ENCODE measurements around the gene SRRT. TPM values are rescaled to one million over a fixed set of nuclear protein-coding genes. Genes with fewer than 3 reads are reported as not detected.
A peak's percentile ranks its signal among the peaks of the same experiment; 100 is the strongest.

Gene SRRT
- total RNA-seq, 6 donors from 2014 or later, result 57.9 to 324 (median 111) TPM

DNA sequence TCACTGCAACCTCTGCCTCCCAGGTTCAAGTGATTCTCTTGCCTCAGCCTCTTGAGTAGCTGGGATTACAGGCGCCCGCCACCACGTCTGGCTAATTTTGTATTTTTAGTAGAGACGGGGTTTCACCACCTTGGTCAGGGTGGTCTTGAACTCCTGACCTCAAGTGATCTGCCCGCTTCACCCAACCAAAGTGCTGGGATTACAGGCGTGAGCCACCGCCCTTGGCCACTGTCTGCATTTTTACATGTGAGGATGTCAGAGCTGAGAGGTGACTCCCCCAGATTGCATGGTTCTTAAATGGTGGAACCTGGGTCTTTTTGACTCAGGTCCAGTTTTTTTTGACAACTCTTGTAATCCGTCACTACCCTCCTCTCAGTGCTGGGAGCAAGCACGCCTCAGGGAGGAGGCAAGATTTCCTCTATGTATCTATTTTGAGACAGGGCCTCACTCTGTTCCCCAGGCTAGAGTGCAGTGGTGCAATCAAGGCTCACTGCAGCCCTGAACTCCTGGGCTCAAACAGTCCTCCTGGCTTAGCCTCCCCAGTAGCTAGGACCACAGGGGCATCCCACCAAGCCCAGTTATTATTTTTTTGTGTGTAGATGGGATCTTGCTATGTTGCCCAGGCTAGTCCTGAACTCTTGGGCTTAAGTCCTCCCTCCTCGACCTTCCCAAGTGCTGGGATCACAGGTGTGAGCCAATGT, 1.2 kb upstream of the SRRT start:
- ATAC-seq (ENCODE audit: low FRiP score in 2 of 2) (no peak), DNase-seq (no peak)
- Histone ChIP-seq H3K4me3 (peak overlapping the region in 3 of 4 donors; percentile 93 to 100 (median 97)), H3K27ac (peak overlapping the region; percentile 92 to 98 (median 96)), H3K9me3 (no peaks in the 10 kb centered on the region), H3K27me3 (no peaks in the 10 kb centered on the region), H3K36me3 (peaks cover 10 to 45% (median 19%) of the 10 kb centered on the region in 4 donors), H3K4me1 (peaks cover 29 to 40% (median 30%) of the 10 kb centered on the region in 4 donors)
- WGBS, 2 donors, result 82 to 94% methylated on average over 10 of the region's 10 CpGs
- TF ChIP-seq POLR2AphosphoS5 (IDR thresholded peaks at IDR 0.05) (no peak), POLR2A (IDR thresholded peaks at IDR 0.05) (no peak)

DNA sequence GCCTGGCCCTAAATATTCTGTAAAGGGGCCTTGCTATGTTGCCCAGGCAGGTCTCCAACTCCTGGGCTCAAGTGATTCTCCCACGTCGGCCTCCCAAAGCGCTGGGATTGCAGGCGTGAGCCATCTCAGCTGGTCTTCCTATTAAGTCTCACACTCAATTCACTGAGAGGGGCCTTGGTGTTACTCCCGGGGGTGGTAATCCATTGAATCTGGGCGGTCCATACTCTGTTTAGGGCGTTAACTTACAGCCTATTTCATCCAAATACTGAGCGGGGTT, 665 bp upstream of the SRRT start:
- Histone ChIP-seq H3K9me3 (no peaks in the 10 kb centered on the region), H3K4me3 (peak overlapping the region; percentile 66 to 100 (median 95)), H3K27ac (peak overlapping the region; percentile 92 to 98 (median 96)), H3K4me1 (peaks cover 28 to 35% (median 29%) of the 10 kb centered on the region in 4 donors), H3K27me3 (no peaks in the 10 kb centered on the region), H3K36me3 (peaks cover 10 to 49% (median 20%) of the 10 kb centered on the region in 4 donors)
- 60 to 65% methylated on average over 2 to 8 of the region's 8 CpGs for WGBS, 2 donors
- DNase-seq, result no peak
- ATAC-seq (ENCODE audit: low FRiP score in 2 of 2), result peak in 1 of 2 donors; percentile 1
- no peak for TF ChIP-seq POLR2AphosphoS5 (IDR thresholded peaks at IDR 0.05)
- TF ChIP-seq, protein P1, sequence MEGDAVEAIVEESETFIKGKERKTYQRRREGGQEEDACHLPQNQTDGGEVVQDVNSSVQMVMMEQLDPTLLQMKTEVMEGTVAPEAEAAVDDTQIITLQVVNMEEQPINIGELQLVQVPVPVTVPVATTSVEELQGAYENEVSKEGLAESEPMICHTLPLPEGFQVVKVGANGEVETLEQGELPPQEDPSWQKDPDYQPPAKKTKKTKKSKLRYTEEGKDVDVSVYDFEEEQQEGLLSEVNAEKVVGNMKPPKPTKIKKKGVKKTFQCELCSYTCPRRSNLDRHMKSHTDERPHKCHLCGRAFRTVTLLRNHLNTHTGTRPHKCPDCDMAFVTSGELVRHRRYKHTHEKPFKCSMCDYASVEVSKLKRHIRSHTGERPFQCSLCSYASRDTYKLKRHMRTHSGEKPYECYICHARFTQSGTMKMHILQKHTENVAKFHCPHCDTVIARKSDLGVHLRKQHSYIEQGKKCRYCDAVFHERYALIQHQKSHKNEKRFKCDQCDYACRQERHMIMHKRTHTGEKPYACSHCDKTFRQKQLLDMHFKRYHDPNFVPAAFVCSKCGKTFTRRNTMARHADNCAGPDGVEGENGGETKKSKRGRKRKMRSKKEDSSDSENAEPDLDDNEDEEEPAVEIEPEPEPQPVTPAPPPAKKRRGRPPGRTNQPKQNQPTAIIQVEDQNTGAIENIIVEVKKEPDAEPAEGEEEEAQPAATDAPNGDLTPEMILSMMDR (IDR thresholded peaks at IDR 0.05), result no peak
- TF ChIP-seq EP300 (IDR thresholded peaks at IDR 0.05), result no peak
- no peak for TF ChIP-seq POLR2A (IDR thresholded peaks at IDR 0.05)

DNA sequence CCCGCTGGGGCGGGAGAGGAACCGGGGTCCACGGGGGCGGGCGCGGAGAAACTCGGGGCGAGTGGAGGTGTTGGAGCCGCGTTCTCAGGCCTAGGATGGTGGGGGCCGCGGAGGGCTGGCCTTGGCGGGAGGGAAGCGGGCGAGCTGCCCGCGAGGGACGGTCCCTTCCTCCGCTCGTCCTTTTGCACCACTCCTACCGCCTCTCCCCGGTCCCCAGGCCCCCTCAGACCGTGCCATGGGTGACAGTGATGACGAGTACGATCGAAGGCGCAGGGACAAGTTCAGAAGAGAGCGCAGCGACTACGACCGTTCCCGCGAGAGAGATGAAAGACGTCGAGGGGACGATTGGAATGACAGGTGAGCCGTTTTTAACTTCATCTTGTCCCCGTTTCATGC, 451 bp downstream of the SRRT start:
- 0 to 1% methylated on average over 20 to 37 of the region's 39 CpGs for WGBS, 2 donors
- TF ChIP-seq EP300 (IDR thresholded peaks at IDR 0.05) (no peak), POLR2AphosphoS5 (IDR thresholded peaks at IDR 0.05) (no peak), POLR2A (IDR thresholded peaks at IDR 0.05) (no peak)
- TF ChIP-seq, protein P1 (IDR thresholded peaks at IDR 0.05), result no peak
- H3K27me3 ChIP-seq, result no peaks in the 10 kb centered on the region
- peak overlapping the region; percentile 93 to 100 (median 97) for H3K4me3 ChIP-seq
- H3K36me3 ChIP-seq, result peaks cover 10 to 56% (median 23%) of the 10 kb centered on the region in 4 donors
- peaks cover 28 to 35% (median 31%) of the 10 kb centered on the region in 4 donors for H3K4me1 ChIP-seq
- ATAC-seq (ENCODE audit: low FRiP score in 2 of 2) (peak; percentile 56 to 60), DNase-seq (no peak)
- peak overlapping the region; percentile 92 to 98 (median 96) for H3K27ac ChIP-seq
- no peaks in the 10 kb centered on the region for H3K9me3 ChIP-seq

DNA sequence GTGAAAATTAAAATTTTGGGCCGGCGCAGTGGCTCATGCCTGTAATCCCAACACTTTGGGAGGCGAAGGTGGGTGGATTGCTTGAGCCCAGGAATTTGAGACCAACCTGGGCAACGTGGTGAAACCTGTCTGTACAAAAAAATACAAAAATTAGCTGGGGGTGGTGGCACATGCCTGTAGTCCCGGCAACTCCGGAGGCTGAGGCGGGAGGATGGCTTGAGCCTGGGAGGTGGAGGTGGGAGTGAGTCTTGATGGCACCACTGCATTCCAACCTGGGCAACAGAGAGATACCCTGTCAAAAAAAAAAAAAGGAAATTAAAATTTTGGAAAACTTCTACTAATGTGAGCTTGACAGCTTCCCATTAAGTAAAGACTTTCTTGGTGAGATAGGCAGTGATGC, 3.1 kb downstream of the SRRT start:
- ATAC-seq (ENCODE audit: low FRiP score in 2 of 2) (no peak), DNase-seq (no peak)
- no peaks in the 10 kb centered on the region for H3K27me3 ChIP-seq
- H3K4me1 ChIP-seq, result peaks cover 28 to 35% (median 31%) of the 10 kb centered on the region in 4 donors
- TF ChIP-seq, protein P1 (IDR thresholded peaks at IDR 0.05), result no peak
- H3K36me3 ChIP-seq, result peaks cover 17 to 61% (median 32%) of the 10 kb centered on the region in 4 donors
- WGBS, 2 donors, result 73 to 82% methylated on average over 7 of the region's 7 CpGs
- no peaks in the 10 kb centered on the region for H3K9me3 ChIP-seq
- H3K27ac ChIP-seq, result no peak overlapping the region
- no peak overlapping the region for H3K4me3 ChIP-seq

DNA sequence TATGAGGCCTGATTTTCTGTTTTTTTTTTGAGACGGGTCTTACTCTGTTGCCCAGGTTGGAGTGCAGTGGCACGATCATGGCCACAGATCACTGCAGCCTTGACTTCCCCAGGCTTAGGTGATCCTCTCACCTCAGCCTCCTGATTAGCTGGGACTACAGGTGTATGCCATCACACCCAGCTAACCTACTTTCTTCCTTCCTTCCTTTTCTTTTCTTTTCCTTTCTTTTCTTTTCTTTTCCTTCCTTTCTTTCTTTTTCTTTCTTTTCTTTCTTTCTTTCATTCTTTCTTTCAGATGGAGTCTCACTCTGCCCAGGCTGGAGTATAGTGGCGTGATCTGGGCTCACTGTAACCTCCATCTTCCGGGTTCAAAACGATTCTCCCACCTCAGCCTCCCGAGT, 3.8 kb downstream of the SRRT start:
- Histone ChIP-seq H3K4me3 (no peak overlapping the region), H3K36me3 (peaks cover 18 to 61% (median 35%) of the 10 kb centered on the region in 4 donors), H3K4me1 (peaks cover 28 to 35% (median 31%) of the 10 kb centered on the region in 4 donors), H3K9me3 (no peaks in the 10 kb centered on the region), H3K27ac (no peak overlapping the region), H3K27me3 (no peaks in the 10 kb centered on the region)
- 76 to 84% methylated on average over 6 of the region's 6 CpGs for WGBS, 2 donors
- TF ChIP-seq POLR2A (IDR thresholded peaks at IDR 0.05), result no peak
- TF ChIP-seq, protein P1 (IDR thresholded peaks at IDR 0.05), result no peak
- no peak for TF ChIP-seq EP300 (IDR thresholded peaks at IDR 0.05)
- no peak for TF ChIP-seq POLR2AphosphoS5 (IDR thresholded peaks at IDR 0.05)
- DNase-seq, result no peak
- no peak for ATAC-seq (ENCODE audit: low FRiP score in 2 of 2)

Measured in upper lobe of left lung (tissue), 6 donors.